ENCODE results near the gene MRPS7.

DNA sequence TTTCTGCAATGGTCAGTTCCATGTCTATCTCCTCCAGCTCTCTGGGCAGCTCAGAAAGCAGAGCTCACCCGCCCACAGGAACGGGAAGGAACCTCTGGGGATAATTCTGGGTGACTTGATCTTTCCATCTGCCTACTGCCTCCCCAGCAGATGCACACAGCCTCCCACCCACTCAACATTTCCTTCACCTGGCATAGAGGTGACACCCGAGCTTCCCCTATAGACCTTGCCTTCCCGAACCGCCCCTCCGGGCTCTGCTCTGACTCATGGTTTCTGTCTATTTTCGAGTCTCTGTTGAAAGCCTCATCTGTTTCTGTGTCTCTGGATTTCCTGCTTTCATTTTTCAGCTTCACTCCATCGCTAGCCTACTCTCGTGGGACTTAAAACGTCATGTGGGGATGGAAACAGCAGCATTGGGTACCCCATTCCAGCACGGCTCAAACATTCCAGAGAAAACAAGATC, 11.6 kb upstream of the MRPS7 start:
- TF ChIP-seq, protein P1, sequence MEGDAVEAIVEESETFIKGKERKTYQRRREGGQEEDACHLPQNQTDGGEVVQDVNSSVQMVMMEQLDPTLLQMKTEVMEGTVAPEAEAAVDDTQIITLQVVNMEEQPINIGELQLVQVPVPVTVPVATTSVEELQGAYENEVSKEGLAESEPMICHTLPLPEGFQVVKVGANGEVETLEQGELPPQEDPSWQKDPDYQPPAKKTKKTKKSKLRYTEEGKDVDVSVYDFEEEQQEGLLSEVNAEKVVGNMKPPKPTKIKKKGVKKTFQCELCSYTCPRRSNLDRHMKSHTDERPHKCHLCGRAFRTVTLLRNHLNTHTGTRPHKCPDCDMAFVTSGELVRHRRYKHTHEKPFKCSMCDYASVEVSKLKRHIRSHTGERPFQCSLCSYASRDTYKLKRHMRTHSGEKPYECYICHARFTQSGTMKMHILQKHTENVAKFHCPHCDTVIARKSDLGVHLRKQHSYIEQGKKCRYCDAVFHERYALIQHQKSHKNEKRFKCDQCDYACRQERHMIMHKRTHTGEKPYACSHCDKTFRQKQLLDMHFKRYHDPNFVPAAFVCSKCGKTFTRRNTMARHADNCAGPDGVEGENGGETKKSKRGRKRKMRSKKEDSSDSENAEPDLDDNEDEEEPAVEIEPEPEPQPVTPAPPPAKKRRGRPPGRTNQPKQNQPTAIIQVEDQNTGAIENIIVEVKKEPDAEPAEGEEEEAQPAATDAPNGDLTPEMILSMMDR (conservative IDR thresholded peaks at IDR 0.05; ENCODE audit: low read length) = no peak
- no peak for TF ChIP-seq EZH2phosphoT487 (IDR thresholded peaks at IDR 0.05; ENCODE audit: borderline replicate concordance)
